Central memory CD8-positive, alpha-beta T cell (primary cell): ENCODE results near the gene DPYD.
A peak's percentile ranks its signal among the peaks of the same experiment; 100 is the strongest.

Source experiments
- ATAC-seq: fragments of 150-1000 bp; cut with Tn5 transposase; replicated peaks from 2 replicates; pipeline ENCODE4 v1.10.0; 2022; ENCODE audit warnings: mild to moderate bottlenecking, moderate FRiP score, moderate number of reproducible peaks; ENCODE audit not compliant: poor library complexity, severe bottlenecking; ENCODE audit errors: extremely low read depth
- DNase-seq, 2 donors: peaks; one replicate each; pipeline ENCODE4 v3.0.0; 2021; ENCODE audit warnings: low spot score in 2 of 2
- H3K27ac Mint-ChIP-seq: one replicate; pipeline ENCODE4 v1.8.0; 2022; ENCODE audit warnings: low read depth, mild to moderate bottlenecking, moderate library complexity, mixed read lengths
- H3K27me3 Mint-ChIP-seq: one replicate; pipeline ENCODE4 v1.8.0; 2022; ENCODE audit warnings: mixed read lengths
- H3K36me3 Mint-ChIP-seq: one replicate; pipeline ENCODE4 v1.8.0; 2022; ENCODE audit warnings: mild to moderate bottlenecking, moderate library complexity, mixed read lengths; ENCODE audit not compliant: insufficient read depth
- H3K4me1 Mint-ChIP-seq: one replicate; pipeline ENCODE4 v1.8.0; 2022; ENCODE audit warnings: mixed read lengths
- H3K4me3 Mint-ChIP-seq: one replicate; pipeline ENCODE4 v1.8.0; 2022; ENCODE audit warnings: mild to moderate bottlenecking, moderate library complexity, mixed read lengths
- H3K9me3 Mint-ChIP-seq: one replicate; pipeline ENCODE4 v1.8.0; 2022; ENCODE audit warnings: mixed read lengths

Gene DPYD

GRCh38 chr1:97151651-97152050 is 769.2 kb downstream of the DPYD start:
- no peak for DNase-seq
- no peak overlapping the region for H3K4me3 Mint-ChIP-seq
- H3K27ac Mint-ChIP-seq, result no peak overlapping the region
- peaks cover 4% of the 10 kb centered on the region for H3K36me3 Mint-ChIP-seq
- ATAC-seq, result no peak
- no peaks in the 10 kb centered on the region for H3K4me1 Mint-ChIP-seq
- no peaks in the 10 kb centered on the region for H3K27me3 Mint-ChIP-seq
- no peaks in the 10 kb centered on the region for H3K9me3 Mint-ChIP-seq

GRCh38 chr1:97145321-97145956 is 775.4 kb downstream of the DPYD start:
- no peaks in the 10 kb centered on the region for H3K27me3 Mint-ChIP-seq
- H3K4me1 Mint-ChIP-seq, result peaks cover under 1% of the 10 kb centered on the region
- ATAC-seq (no peak), DNase-seq (no peak)
- no peaks in the 10 kb centered on the region for H3K9me3 Mint-ChIP-seq
- H3K4me3 Mint-ChIP-seq, result no peak overlapping the region
- no peak overlapping the region for H3K27ac Mint-ChIP-seq
- peaks cover 6% of the 10 kb centered on the region for H3K36me3 Mint-ChIP-seq

- Mint-ChIP-seq H3K36me3 (peaks cover 9% of the 10 kb centered on the region), H3K9me3 (no peaks in the 10 kb centered on the region), H3K27me3 (no peaks in the 10 kb centered on the region), H3K27ac (no peak overlapping the region), H3K4me3 (no peak overlapping the region), H3K4me1 (peaks cover 7% of the 10 kb centered on the region)
- DNase-seq (no peak), ATAC-seq (no peak)
Measured at GRCh38 chr1:97144527-97144926, 776.3 kb downstream of the DPYD start.

- H3K4me1 Mint-ChIP-seq, result peaks cover 10% of the 10 kb centered on the region
- H3K27me3 Mint-ChIP-seq, result no peaks in the 10 kb centered on the region
- no peak overlapping the region for H3K4me3 Mint-ChIP-seq
- H3K27ac Mint-ChIP-seq, result no peak overlapping the region
- H3K9me3 Mint-ChIP-seq, result no peaks in the 10 kb centered on the region
- peaks cover 9% of the 10 kb centered on the region for H3K36me3 Mint-ChIP-seq
- no peak for DNase-seq
- ATAC-seq, result no peak
Measured at GRCh38 chr1:97143236-97143882, 777.5 kb downstream of the DPYD start.

- Mint-ChIP-seq H3K27ac (no peak overlapping the region), H3K4me3 (no peak overlapping the region), H3K36me3 (peaks cover 14% of the 10 kb centered on the region), H3K9me3 (no peaks in the 10 kb centered on the region), H3K4me1 (peaks cover 14% of the 10 kb centered on the region), H3K27me3 (no peaks in the 10 kb centered on the region)
- DNase-seq, result no peak
- no peak for ATAC-seq
Measured at GRCh38 chr1:97140611-97141010, 780.2 kb downstream of the DPYD start.

- Mint-ChIP-seq H3K27ac (no peak overlapping the region), H3K9me3 (no peaks in the 10 kb centered on the region), H3K4me3 (no peak overlapping the region), H3K27me3 (no peaks in the 10 kb centered on the region), H3K4me1 (peaks cover 14% of the 10 kb centered on the region), H3K36me3 (peaks cover 11% of the 10 kb centered on the region)
- ATAC-seq (no peak), DNase-seq (no peak)
Measured at GRCh38 chr1:97139512-97139911, 781.3 kb downstream of the DPYD start.

- DNase-seq (no peak), ATAC-seq (no peak)
- H3K4me1 Mint-ChIP-seq, result peaks cover 14% of the 10 kb centered on the region
- no peaks in the 10 kb centered on the region for H3K9me3 Mint-ChIP-seq
- H3K4me3 Mint-ChIP-seq, result no peak overlapping the region
- no peaks in the 10 kb centered on the region for H3K27me3 Mint-ChIP-seq
- H3K36me3 Mint-ChIP-seq, result peaks cover 11% of the 10 kb centered on the region
- H3K27ac Mint-ChIP-seq, result no peak overlapping the region
Measured at GRCh38 chr1:97138515-97139032, 782.3 kb downstream of the DPYD start.

- H3K4me3 Mint-ChIP-seq, result no peak overlapping the region
- H3K27ac Mint-ChIP-seq, result no peak overlapping the region
- H3K36me3 Mint-ChIP-seq, result peaks cover 11% of the 10 kb centered on the region
- peaks cover 14% of the 10 kb centered on the region for H3K4me1 Mint-ChIP-seq
- DNase-seq (no peak), ATAC-seq (peak; percentile 64)
- H3K9me3 Mint-ChIP-seq, result no peaks in the 10 kb centered on the region
- H3K27me3 Mint-ChIP-seq, result no peaks in the 10 kb centered on the region
Measured at GRCh38 chr1:97137862-97138514, 782.8 kb downstream of the DPYD start.

- DNase-seq, result no peak
- Mint-ChIP-seq H3K36me3 (peaks cover 11% of the 10 kb centered on the region), H3K4me1 (peaks cover 14% of the 10 kb centered on the region), H3K4me3 (no peak overlapping the region), H3K9me3 (no peaks in the 10 kb centered on the region), H3K27me3 (no peaks in the 10 kb centered on the region), H3K27ac (no peak overlapping the region)
- no peak for ATAC-seq
Measured at GRCh38 chr1:97136996-97137395, 783.8 kb downstream of the DPYD start.

GRCh38 chr1:97135972-97136371 is 784.9 kb downstream of the DPYD start:
- H3K27me3 Mint-ChIP-seq, result no peaks in the 10 kb centered on the region
- peaks cover 8% of the 10 kb centered on the region for H3K36me3 Mint-ChIP-seq
- no peak overlapping the region for H3K4me3 Mint-ChIP-seq
- peaks cover 14% of the 10 kb centered on the region for H3K4me1 Mint-ChIP-seq
- no peak for ATAC-seq
- H3K9me3 Mint-ChIP-seq, result no peaks in the 10 kb centered on the region
- no peak for DNase-seq
- H3K27ac Mint-ChIP-seq, result no peak overlapping the region

GRCh38 chr1:97128426-97128825 is 792.4 kb downstream of the DPYD start:
- H3K36me3 Mint-ChIP-seq, result no peaks in the 10 kb centered on the region
- ATAC-seq, result no peak
- H3K9me3 Mint-ChIP-seq, result no peaks in the 10 kb centered on the region
- DNase-seq, result no peak
- no peaks in the 10 kb centered on the region for H3K27me3 Mint-ChIP-seq
- no peak overlapping the region for H3K27ac Mint-ChIP-seq
- H3K4me1 Mint-ChIP-seq, result no peaks in the 10 kb centered on the region
- H3K4me3 Mint-ChIP-seq, result no peak overlapping the region

- no peaks in the 10 kb centered on the region for H3K4me1 Mint-ChIP-seq
- H3K27me3 Mint-ChIP-seq, result no peaks in the 10 kb centered on the region
- no peaks in the 10 kb centered on the region for H3K36me3 Mint-ChIP-seq
- no peak overlapping the region for H3K4me3 Mint-ChIP-seq
- no peak overlapping the region for H3K27ac Mint-ChIP-seq
- no peaks in the 10 kb centered on the region for H3K9me3 Mint-ChIP-seq
- ATAC-seq, result no peak
- DNase-seq, result no peak
Measured at GRCh38 chr1:97123717-97124431, 797.0 kb downstream of the DPYD start.
